Hippocampal formation (tissue), 2 donors: ENCODE data around the gene AMD1.
"Not testable (repeated sequence)": the region's sequence is repeated elsewhere in the genome, so short reads cannot be mapped to it uniquely, and the experiment has no call there.

Experiments used
- DNase-seq, 2 donors: peaks; one replicate each; lab custom pipeline; 2025; lab: John Stamatoyannopoulos, UW

The AMD1 gene

GRCh38 chr6:110877569-110877968 lies 3.0 kb downstream of the AMD1 start:
- DNase-seq: no peak

DNA sequence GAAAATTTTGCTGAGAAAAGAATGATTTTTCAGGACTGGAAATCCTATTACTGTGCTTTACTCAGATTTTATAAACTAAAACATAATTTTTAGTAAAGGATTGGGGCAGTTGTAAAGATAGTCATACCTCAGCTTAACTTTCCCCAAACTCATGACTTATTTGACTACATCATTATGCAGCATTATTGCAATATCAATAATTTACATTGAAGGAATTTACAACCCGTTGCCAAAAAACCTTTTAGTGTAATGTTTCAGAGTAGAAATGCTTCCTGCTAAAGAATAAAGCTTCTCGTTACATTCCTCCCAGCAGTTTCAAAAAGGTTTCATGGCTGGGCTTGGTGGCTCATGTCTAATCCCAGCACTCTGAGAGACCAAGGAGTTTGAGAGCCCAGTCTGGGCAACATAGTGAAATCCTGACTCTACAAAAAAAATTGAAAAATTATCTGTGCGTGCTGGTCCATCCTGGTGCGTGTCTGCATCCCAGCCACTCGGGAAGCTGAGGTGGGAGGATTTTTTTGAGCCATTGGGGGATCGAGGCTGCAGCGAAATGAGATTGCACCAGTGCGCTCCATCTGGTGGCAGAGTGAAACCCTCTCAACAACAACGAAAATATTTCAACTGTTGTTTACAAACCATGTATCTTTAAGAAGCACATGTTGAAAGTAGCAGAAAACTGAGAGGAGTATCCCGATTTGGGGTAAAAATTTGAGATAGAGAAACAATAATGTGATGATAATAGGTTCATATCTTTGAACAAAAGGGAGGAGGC lies 4.4 kb downstream of the AMD1 start:
- peak; percentile 46 to 53 for DNase-seq

- no peak for DNase-seq
Measured at GRCh38 chr6:110880651-110881050, 6.1 kb downstream of the AMD1 start.

DNA sequence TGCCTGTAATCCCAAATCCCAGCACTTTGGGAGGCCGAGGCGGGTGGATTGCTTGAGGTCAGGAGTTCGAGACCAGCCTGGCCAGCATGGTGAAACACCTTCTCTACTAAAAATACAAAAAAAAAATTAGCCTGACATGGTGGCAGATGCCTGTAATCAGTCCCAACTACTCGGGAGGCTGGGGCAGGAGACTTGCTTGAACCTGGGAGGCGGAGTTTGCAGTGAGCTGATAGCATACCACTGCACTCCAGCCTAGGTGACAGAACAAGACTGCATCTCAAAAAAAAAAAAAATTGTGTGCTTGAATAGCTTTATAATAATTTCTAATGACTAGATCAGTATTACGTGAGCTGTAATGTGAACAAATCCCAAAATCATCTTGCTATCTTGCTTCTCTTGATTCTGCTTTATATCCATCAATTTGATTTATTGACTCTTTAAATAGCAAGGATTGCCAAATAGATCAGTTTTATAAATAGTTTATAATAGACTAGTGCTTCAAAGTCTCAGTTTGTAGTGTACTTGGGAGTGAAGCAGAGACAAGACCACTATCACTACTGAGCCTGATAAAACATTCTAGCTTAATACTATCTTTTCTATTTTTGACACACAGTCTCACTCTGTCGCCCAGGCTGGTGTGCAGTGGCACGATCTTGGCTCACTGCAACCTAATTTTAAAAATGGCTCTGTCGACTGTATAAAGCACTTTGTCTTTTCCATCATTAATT lies 7.1 kb downstream of the AMD1 start:
- no peak for DNase-seq

GRCh38 chr6:110882274-110882619 lies 7.7 kb downstream of the AMD1 start:
- DNase-seq: no peak

GRCh38 chr6:110882824-110883554 lies 8.4 kb downstream of the AMD1 start:
- DNase-seq: no peak

DNA sequence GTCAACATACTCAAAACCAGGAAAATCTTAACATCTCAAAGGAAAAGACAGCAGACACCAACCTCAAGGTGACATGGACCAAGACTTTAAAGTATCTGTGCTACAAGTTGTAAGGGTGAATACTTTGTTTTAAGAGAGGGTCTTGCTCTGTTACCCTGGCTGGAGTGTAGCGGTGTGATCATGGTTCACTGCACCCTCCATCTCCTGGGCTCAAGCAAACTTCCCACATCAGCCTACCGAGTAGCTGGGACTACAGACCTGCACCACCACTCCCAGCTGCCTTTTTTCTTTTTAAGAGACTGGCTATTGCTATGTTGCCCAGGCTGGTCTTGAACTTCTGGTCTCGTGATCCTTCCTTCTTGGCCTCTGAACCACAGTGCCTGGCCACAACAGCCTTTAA lies 9.7 kb downstream of the AMD1 start:
- no peak for DNase-seq

DNA sequence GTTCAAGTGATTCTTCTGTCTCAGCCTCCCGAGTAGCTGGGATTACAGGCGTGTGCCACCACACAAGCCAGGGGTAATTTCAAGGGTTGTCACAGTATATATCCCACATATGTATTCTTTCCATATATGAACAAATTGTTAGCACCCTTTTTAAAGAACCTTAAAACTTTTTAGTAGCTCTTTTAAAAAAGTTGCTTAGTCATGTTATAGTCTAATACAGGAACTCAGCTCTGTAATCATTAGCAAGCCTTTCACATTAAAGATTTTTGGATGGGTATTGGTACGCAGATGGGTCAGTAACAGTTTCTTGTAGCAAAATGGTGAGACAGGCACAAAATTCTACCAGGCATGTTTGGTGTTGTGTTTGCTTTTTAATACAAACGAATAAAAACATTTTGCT lies 10.9 kb downstream of the AMD1 start:
- no peak for DNase-seq

- no peak for DNase-seq
Measured at GRCh38 chr6:110886555-110887167, 12.1 kb downstream of the AMD1 start.

- DNase-seq: no peak
Measured at GRCh38 chr6:110890288-110890687, 15.7 kb downstream of the AMD1 start.

GRCh38 chr6:110895907-110896608 lies 21.5 kb downstream of the AMD1 start:
- DNase-seq: no peak

- DNase-seq: no peak
Measured at GRCh38 chr6:110897433-110897832, 22.8 kb downstream of the AMD1 start.

GRCh38 chr6:110898111-110898510 lies 23.5 kb downstream of the AMD1 start:
- DNase-seq: no peak

- no peak for DNase-seq
Measured at GRCh38 chr6:110900028-110900598, 25.5 kb downstream of the AMD1 start.

DNA sequence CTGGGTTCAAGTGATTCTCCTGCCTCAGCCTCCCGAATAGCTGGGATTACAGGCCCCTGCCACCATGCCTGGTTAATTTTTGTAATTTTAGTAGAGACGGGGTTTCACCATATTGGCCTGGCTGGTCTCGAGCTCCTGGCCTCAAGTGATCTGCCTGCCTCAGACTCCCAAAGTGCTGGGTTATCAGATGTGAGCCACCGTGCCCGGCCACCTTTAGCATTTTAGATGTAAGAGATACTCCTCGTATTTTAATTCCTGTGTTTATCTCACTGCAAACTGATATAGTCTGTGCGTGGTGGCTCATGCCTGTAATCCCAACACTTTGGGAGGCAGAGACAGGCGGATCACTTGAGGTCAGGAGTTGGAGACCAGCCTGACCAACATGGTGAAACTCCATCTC lies 27.0 kb downstream of the AMD1 start:
- not testable (repeated sequence) for DNase-seq

- DNase-seq: no peak
Measured at GRCh38 chr6:110902091-110902490, 27.5 kb downstream of the AMD1 start.

- not testable (repeated sequence) for DNase-seq
Measured at GRCh38 chr6:110906273-110906672, 31.7 kb downstream of the AMD1 start.

GRCh38 chr6:110930781-110931180 lies 56.2 kb downstream of the AMD1 start:
- DNase-seq: no peak

- no peak for DNase-seq
Measured at GRCh38 chr6:110933912-110934311, 59.3 kb downstream of the AMD1 start.

GRCh38 chr6:110934381-110934898 lies 59.9 kb downstream of the AMD1 start:
- no peak for DNase-seq

DNA sequence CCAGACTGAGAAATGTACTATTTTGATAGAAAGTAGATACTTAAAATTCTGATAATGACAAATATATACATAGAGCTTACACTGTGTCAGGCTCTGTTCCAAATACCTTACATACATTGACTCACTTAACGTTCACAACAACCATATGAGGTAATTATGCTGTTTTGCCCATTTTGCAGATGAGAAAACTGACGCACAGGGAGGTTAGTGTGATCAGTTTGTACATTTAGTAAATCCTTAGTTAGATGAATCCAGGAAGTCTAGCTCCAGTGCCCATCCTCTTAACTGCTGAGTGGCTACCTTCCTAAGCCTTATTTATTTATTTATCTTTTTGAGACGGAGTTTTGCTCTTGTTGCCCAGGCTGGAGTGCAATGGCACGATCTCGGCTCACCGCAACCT lies 60.6 kb downstream of the AMD1 start:
- DNase-seq: no peak
